Esophagus muscularis mucosa (tissue), 3 donors: ENCODE results near the gene IFNL4.

ENCODE experiments used
- POLR2A ChIP-seq: fragments of 450-650 bp; IDR thresholded peaks from one replicate; pipeline ENCODE4 v1.6.1; 2017; ENCODE audit warnings: antibody characterized with exemption, moderate library complexity, mild to moderate bottlenecking, low read depth
- TF ChIP-seq, protein P1 (sequence below), 3 experiments: fragments of 200-600 bp in 2 of 3; fragments of 450-650 bp in 1 of 3; sonication (generic) in 2 of 3; IDR thresholded peaks; one replicate each; pipeline ENCODE4 v1.5.1; 2017 to 2019; ENCODE audit warnings: antibody characterized with exemption in 3 of 3, mild to moderate bottlenecking in 2 of 3, moderate library complexity in 1 of 3

DNA sequence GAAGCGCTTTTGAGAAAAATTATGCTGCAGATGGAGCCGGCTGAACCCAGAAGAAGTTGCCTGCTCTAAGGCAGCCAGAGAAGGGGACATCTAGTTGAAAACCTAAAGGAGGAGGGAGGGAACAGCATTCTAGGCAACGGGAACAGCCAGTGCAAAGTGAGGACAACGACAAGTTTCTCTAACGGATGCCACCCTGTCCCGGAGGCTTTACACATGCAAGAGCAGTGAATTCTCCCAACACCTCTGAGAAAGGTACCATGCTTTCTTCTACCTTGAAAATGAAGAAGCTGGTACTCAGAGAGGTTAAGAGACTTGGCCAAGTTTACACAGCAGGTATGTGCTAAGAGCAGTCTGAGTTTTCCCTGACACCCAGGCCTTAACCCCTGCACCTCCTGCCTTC, 9.7 kb downstream of the IFNL4 start:
- TF ChIP-seq, protein P1, sequence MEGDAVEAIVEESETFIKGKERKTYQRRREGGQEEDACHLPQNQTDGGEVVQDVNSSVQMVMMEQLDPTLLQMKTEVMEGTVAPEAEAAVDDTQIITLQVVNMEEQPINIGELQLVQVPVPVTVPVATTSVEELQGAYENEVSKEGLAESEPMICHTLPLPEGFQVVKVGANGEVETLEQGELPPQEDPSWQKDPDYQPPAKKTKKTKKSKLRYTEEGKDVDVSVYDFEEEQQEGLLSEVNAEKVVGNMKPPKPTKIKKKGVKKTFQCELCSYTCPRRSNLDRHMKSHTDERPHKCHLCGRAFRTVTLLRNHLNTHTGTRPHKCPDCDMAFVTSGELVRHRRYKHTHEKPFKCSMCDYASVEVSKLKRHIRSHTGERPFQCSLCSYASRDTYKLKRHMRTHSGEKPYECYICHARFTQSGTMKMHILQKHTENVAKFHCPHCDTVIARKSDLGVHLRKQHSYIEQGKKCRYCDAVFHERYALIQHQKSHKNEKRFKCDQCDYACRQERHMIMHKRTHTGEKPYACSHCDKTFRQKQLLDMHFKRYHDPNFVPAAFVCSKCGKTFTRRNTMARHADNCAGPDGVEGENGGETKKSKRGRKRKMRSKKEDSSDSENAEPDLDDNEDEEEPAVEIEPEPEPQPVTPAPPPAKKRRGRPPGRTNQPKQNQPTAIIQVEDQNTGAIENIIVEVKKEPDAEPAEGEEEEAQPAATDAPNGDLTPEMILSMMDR (IDR thresholded peaks at IDR 0.05) = no peak
- no peak for TF ChIP-seq POLR2A
